NCI-H226 (cell line): ENCODE measurements around the gene GYPB.
"Not testable (repeated sequence)": the region's sequence is repeated elsewhere in the genome, so short reads cannot be mapped to it uniquely, and the experiment has no call there.

Source experiments
- DNase-seq: peaks from one replicate; pipeline ENCODE4 v3.0.0-alpha.2; 2015

GYPB gene

GRCh38 chr4:144019277-144019676, at the start of gene GYPB:
Gene GYPB, minus strand, starts transcription at chr4:144019380. Its CDS starts 93 bp downstream, at chr4:144019287.
- not testable (repeated sequence) for DNase-seq

- not testable (repeated sequence) for DNase-seq
These were observed 42.4 kb upstream of the GYPB start for GRCh38 chr4:144061556-144061955.

- DNase-seq = not testable (repeated sequence)
These were observed 41.2 kb upstream of the GYPB start for GRCh38 chr4:144060234-144060859.

- DNase-seq = no peak
These were observed 37.6 kb upstream of the GYPB start for GRCh38 chr4:144056800-144057199.

- not testable (repeated sequence) for DNase-seq
These were observed 36.2 kb upstream of the GYPB start for GRCh38 chr4:144055336-144055735.

GRCh38 chr4:144051494-144051893, 32.3 kb upstream of the GYPB start:
- DNase-seq = not testable (repeated sequence)

- not testable (repeated sequence) for DNase-seq
These were observed 31.5 kb upstream of the GYPB start for GRCh38 chr4:144050631-144051030.

- DNase-seq = not testable (repeated sequence)
These were observed 30.6 kb upstream of the GYPB start for GRCh38 chr4:144049495-144050424.

DNA sequence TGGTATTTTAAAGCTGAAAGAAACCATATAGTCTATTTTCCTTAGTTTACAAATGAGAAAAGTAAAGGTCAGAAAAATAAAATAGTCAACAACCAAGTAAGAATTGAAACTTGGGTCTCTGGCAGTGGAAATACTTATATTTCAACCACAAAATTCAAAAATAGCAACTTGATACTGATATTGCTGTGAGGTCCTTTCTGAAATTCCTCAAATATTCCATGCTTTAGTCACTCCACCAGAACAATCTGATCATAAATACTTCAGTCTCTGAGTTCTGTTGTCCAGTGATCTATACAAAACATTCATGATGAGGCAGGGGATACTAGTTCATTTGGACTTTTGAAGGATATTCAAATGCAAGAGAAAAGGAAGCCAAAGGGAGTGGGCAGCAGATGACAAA, 25.8 kb upstream of the GYPB start:
- DNase-seq = not testable (repeated sequence)

- DNase-seq = not testable (repeated sequence)
These were observed 13.4 kb upstream of the GYPB start for GRCh38 chr4:144032580-144032979.

- not testable (repeated sequence) for DNase-seq
These were observed 12.7 kb upstream of the GYPB start for GRCh38 chr4:144031875-144032274.

DNA sequence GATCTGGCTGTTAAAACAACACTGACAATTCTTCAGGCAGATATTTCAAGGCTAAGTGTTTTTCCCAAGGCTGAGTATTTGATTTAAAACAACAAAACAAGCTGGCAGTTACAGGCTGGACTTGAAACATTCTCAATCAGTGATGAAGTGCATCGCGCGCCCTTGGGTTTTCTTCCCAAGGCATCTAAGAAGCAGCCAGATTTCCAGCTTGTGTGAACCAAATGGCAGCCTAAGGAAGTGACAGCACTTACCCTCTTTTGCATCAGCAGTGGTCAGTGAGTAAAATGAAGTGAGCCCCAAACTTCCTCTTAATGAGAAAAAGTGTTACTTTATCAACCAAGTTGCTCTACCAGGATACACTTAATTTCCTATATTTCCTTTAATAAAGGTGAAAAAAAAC, 12.2 kb upstream of the GYPB start:
- DNase-seq = not testable (repeated sequence)

GRCh38 chr4:144030708-144031107, 11.5 kb upstream of the GYPB start:
- DNase-seq = not testable (repeated sequence)

GRCh38 chr4:144026682-144027081, 7.5 kb upstream of the GYPB start:
- not testable (repeated sequence) for DNase-seq

DNA sequence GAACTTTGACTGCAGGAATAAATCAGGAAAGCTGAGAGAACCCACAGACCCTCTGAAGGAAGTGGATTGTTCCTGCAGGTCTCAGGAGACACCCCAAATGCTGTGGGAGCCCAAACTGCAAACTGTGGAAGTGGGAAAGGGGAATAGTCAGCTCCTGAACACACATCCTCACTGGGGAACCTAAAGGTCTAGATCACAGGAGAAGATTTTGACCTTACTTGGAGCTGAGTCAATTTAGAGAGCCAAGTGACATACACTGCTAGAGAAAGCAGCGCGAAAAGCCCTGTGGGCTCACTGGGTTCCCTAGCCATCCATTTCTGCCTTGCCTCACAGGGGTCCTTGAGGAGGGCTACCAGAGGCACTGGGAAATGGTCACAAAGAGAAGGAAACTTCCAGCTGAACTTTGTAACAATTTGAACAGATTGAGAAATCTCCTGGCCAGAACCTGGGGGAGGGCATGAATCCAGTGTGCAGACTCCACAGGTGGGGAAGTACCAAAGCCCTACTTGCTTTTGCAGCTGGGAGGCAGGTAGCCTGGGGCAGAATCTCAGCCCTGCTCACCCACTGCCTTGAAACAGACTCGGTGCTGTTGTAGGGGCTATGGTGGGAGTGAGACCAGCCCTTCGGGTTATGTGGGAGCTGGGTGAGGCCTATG, 5.3 kb upstream of the GYPB start:
- DNase-seq = not testable (repeated sequence)

GRCh38 chr4:144022772-144023400, 3.7 kb upstream of the GYPB start:
- DNase-seq = not testable (repeated sequence)

- not testable (repeated sequence) for DNase-seq
These were observed 2.3 kb upstream of the GYPB start for GRCh38 chr4:144021336-144021990.

- not testable (repeated sequence) for DNase-seq
These were observed 768 bp downstream of the GYPB start for GRCh38 chr4:144018223-144019000.

- DNase-seq = not testable (repeated sequence)
These were observed 1.9 kb downstream of the GYPB start for GRCh38 chr4:144017271-144017670.

GRCh38 chr4:144016057-144016605, 3.0 kb downstream of the GYPB start:
- not testable (repeated sequence) for DNase-seq

DNA sequence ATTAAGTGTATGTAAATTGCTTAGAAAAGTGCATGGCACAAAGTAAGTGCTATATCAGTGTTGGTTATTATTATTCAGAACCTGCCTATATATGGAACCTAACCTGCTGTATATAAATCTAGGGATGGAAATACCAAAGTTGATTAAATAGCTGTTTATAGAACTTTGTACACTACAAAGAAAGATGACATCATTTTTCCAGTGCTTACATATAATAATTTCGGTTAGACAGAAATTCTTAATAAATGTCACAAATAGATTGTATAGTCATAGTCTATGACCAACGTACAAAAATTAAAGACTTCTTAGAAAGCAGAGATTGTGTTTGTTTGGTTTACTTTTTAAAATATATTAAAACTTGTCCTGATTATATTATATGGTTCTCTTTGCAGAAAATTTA, 4.4 kb downstream of the GYPB start:
- DNase-seq = no peak
